Measurements from ENCODE around the gene SCYGR8. TPM values are rescaled to one million over a fixed set of nuclear protein-coding genes. Genes with fewer than 3 reads are reported as not detected.

The SCYGR8 gene
- total and polyA plus RNA-seq, 2 of the 8 experiments (the other 6 are each of a cell fraction or from before 2014, with no cell fraction given) = not detected

GRCh38 chr2:227748079-227748478 is 2.4 kb downstream of the SCYGR8 start:
- CTCF ChIA-PET (ENCODE audit: partially characterized antibody) = interaction anchor here (0.7 to 3.1 kb wide), 7 partner anchors 8 to 607 kb away, joined by 3 to 11 read pairs (median 4); no protein-coding TSS in a partner anchor
- peak; percentile 55 for FAIRE-seq
- TF ChIP-seq CTCF (IDR thresholded peaks at IDR 0.05; ENCODE audit: control extremely low read depth in 1 of 3, insufficient read depth in 1 of 3, low read depth in 1 of 3, low read length in 3 of 3) = peak; percentile 72 to 89 (median 77)
- no peak for TF ChIP-seq POU5F1 (IDR thresholded peaks at IDR 0.05; ENCODE audit: low read depth, low read length)
- no peak for TF ChIP-seq EP300 (IDR thresholded peaks at IDR 0.05; ENCODE audit: borderline replicate concordance in 1 of 2, low read depth in 2 of 2, low read length in 2 of 2)
- no peak for TF ChIP-seq FOSL1 (IDR thresholded peaks at IDR 0.05; ENCODE audit: insufficient read depth, low read depth, low read length)
- TF ChIP-seq TBP (IDR thresholded peaks at IDR 0.05; ENCODE audit: low read depth, low read length) = no peak
- TF ChIP-seq POLR2A (IDR thresholded peaks at IDR 0.05; ENCODE audit: control extremely low read depth in 1 of 2, low read depth in 2 of 2, low read length in 2 of 2) = no peak
- no peak for TF ChIP-seq GABPA (IDR thresholded peaks at IDR 0.05; ENCODE audit: borderline replicate concordance, insufficient read depth, low read length)
- no peak for TF ChIP-seq KDM4A (IDR thresholded peaks at IDR 0.05; ENCODE audit: low read depth, low read length, severe bottlenecking)
- TF ChIP-seq BRCA1 (IDR thresholded peaks at IDR 0.05; ENCODE audit: low read depth, low read length) = no peak
- TF ChIP-seq E2F6 (IDR thresholded peaks at IDR 0.05) = no peak
- TF ChIP-seq PHF8 (conservative IDR thresholded peaks at IDR 0.05; ENCODE audit: low read depth, low read length) = no peak

More at GRCh38 chr2:227748079-227748478, 2.4 kb downstream of the SCYGR8 start:
- Histone ChIP-seq H4K5ac (ENCODE audit: insufficient read length, low read depth, low read length) (no peak overlapping the region), H3K9ac (replicated peaks in 1 of 4; ENCODE audit: extremely low read depth in 1 of 4, low read depth in 3 of 4, low read length in 3 of 4) (no peak overlapping the region), H3K23ac (ENCODE audit: insufficient read length) (no peak overlapping the region), H3K4me3 (ENCODE audit: extremely low read depth in 1 of 4, insufficient read depth in 2 of 4, low read depth in 3 of 4, low read length in 4 of 4) (no peak overlapping the region), H4K8ac (ENCODE audit: extremely low read depth, insufficient read depth, low read length) (no peak overlapping the region), H3K27ac (ENCODE audit: low read depth, low read length) (no peak overlapping the region), H3K27me3 (replicated peaks in 1 of 4; ENCODE audit: control insufficient read depth in 3 of 4, extremely low read depth in 1 of 4, insufficient read depth in 3 of 4, low read length in 3 of 4) (no peaks in the 10 kb centered on the region), H2AFZ (ENCODE audit: low read length) (no peak overlapping the region), H2AK5ac (ENCODE audit: low read depth, low read length) (no peak overlapping the region), H3K36me3 (ENCODE audit: control insufficient read depth in 2 of 4, insufficient read depth in 4 of 4, low read length in 3 of 4) (no peaks in the 10 kb centered on the region), H3K14ac (ENCODE audit: insufficient read length) (no peak overlapping the region), H2BK12ac (ENCODE audit: low read depth, low read length) (0 out of 2 replicates have a peak overlapping the region, but pooled peaks have one; percentile 43), H3K18ac (ENCODE audit: extremely low read depth, low read length) (no peak overlapping the region; the same call in 1 of the 2 replicates), H3K9me3 (ENCODE audit: insufficient read depth in 2 of 2, low read depth in 1 of 2, low read length in 1 of 2) (no peaks in the 10 kb centered on the region), H2BK5ac (ENCODE audit: low read depth, low read length) (no peak overlapping the region), H4K91ac (replicated peaks; ENCODE audit: insufficient read length, low read length) (no peak overlapping the region), H3K4me2 (ENCODE audit: insufficient read depth in 1 of 2, low read depth in 2 of 2, low read length in 2 of 2) (no peak overlapping the region), H3K4ac (replicated peaks; ENCODE audit: insufficient read length, low read depth, low read length) (no peak overlapping the region), H3K4me1 (replicated peaks in 1 of 4; ENCODE audit: control insufficient read depth in 3 of 4, insufficient read depth in 4 of 4, low read length in 3 of 4) (peaks cover 0 to 3% (median under 1%) of the 10 kb centered on the region in 4 experiments; a peak in 1 of 7 replicates), H3K23me2 (ENCODE audit: low read depth, low read length) (no peaks in the 10 kb centered on the region), H4K20me1 (replicated peaks in 1 of 2; ENCODE audit: control insufficient read depth in 1 of 2, insufficient read depth in 2 of 2, low read length in 2 of 2) (no peaks in the 10 kb centered on the region), H2BK15ac (ENCODE audit: low read length) (no peak overlapping the region), H3K79me2 (ENCODE audit: control insufficient read depth in 1 of 2, insufficient read depth in 2 of 2, low read length in 2 of 2) (no peaks in the 10 kb centered on the region), H2BK120ac (replicated peaks; ENCODE audit: low read depth, low read length) (no peak overlapping the region), H2BK20ac (ENCODE audit: low read length) (no peak overlapping the region), H3K79me1 (ENCODE audit: low read depth, low read length) (no peaks in the 10 kb centered on the region), H3K56ac (replicated peaks; ENCODE audit: insufficient read length, low read depth, low read length) (no peak overlapping the region)
- POLR2A ChIA-PET (ENCODE audit: partially characterized antibody) = no interaction called here
- DNase-seq (ENCODE audit: low read depth in 1 of 2, low spot score in 2 of 2) = peak in 1 of 2 experiments; percentile 82
- 31% methylated on average over 6 of the region's 6 CpGs; no CpG with 5 or more reads in 1 of the 2 experiments for WGBS, 2 experiments (ENCODE audit: extremely low coverage in 1 of 2, insufficient coverage in 1 of 2, insufficient read length in 1 of 2, insufficient replicate concordance in 2 of 2, low coverage in 1 of 2, low lambda C conversion rate in 2 of 2, missing lambda C conversion rate in 1 of 2)
